ENCODE results near the gene COG1.

- no peak for TF ChIP-seq CTCF (IDR thresholded peaks at IDR 0.05; ENCODE audit: extremely low read depth in 1 of 2, insufficient read depth in 1 of 2, low read depth in 1 of 2, low read length in 2 of 2)
- TF ChIP-seq POLR2A (IDR thresholded peaks at IDR 0.05; ENCODE audit: low read depth, low read length) = no peak
- TF ChIP-seq MAX (IDR thresholded peaks at IDR 0.05; ENCODE audit: insufficient read depth, insufficient read length) = no peak
- no peak for TF ChIP-seq POLR2AphosphoS5 (IDR thresholded peaks at IDR 0.05; ENCODE audit: insufficient read depth, low read depth, low read length)
- no peak for TF ChIP-seq GATA2 (IDR thresholded peaks at IDR 0.05; ENCODE audit: insufficient read depth, insufficient read length, low read depth, low read length)
- no peak for TF ChIP-seq EZH2 (IDR thresholded peaks at IDR 0.05; ENCODE audit: borderline replicate concordance, low read depth, low read length, severe bottlenecking)
- TF ChIP-seq FOS (IDR thresholded peaks at IDR 0.05; ENCODE audit: borderline replicate concordance, insufficient read depth, low read length) = no peak
- TF ChIP-seq MYC (IDR thresholded peaks at IDR 0.05; ENCODE audit: low read depth, low read length) = no peak
- no peak for TF ChIP-seq JUN (IDR thresholded peaks at IDR 0.05; ENCODE audit: borderline replicate concordance, insufficient read depth, insufficient read length, low read depth)
Measured at GRCh38 chr17:73248532-73248931, 55.7 kb downstream of the COG1 start.

Data from endothelial cell of umbilical vein (primary cell).